GM21526 (cell line): ENCODE data around the gene LIN54.
A peak's percentile ranks its signal among the peaks of the same experiment; 100 is the strongest.
"Not testable (repeated sequence)": the region's sequence is repeated elsewhere in the genome, so short reads cannot be mapped to it uniquely, and the experiment has no call there.

ENCODE experiments used
- ATAC-seq: cut with Tn5 transposase; IDR thresholded peaks from one replicate; pipeline ENCODE4 v1.9.1; 2021; ENCODE audit warnings: moderate library complexity; ENCODE audit not compliant: unreplicated experiment, low FRiP score

Gene LIN54

GRCh38 chr4:83010522-83011318 is at the start of gene LIN54:
LIN54 (minus strand) TSS chr4:83010823; CDS start chr4:82984844, 25,979 bp downstream.
- peak; percentile 42 for ATAC-seq

- no peak for ATAC-seq
Observed at GRCh38 chr4:83054928-83055327, 44.3 kb upstream of the LIN54 start.

GRCh38 chr4:83048781-83049180 is 38.2 kb upstream of the LIN54 start:
- not testable (repeated sequence) for ATAC-seq

- no peak for ATAC-seq
Observed at GRCh38 chr4:83046693-83047473, 36.3 kb upstream of the LIN54 start.

- ATAC-seq = no peak
Observed at GRCh38 chr4:83043801-83044407, 33.3 kb upstream of the LIN54 start.

- ATAC-seq = not testable (repeated sequence)
Observed at GRCh38 chr4:83043157-83043556, 32.5 kb upstream of the LIN54 start.

- ATAC-seq = no peak
Observed at GRCh38 chr4:83040269-83040668, 29.6 kb upstream of the LIN54 start.

- no peak for ATAC-seq
Observed at GRCh38 chr4:83036991-83037665, 26.5 kb upstream of the LIN54 start.

- ATAC-seq = peak; percentile 96
Observed at GRCh38 chr4:83034630-83035494, 24.2 kb upstream of the LIN54 start, which contains the start of gene COPS4. COPS4 (plus strand) TSS chr4:83035183; CDS start chr4:83035225, 42 bp downstream.

GRCh38 chr4:83029688-83030087 is 19.1 kb upstream of the LIN54 start:
- no peak for ATAC-seq

GRCh38 chr4:83028976-83029375 is 18.4 kb upstream of the LIN54 start:
- no peak for ATAC-seq

- no peak for ATAC-seq
Observed at GRCh38 chr4:83025563-83025962, 14.9 kb upstream of the LIN54 start.

GRCh38 chr4:83024233-83024632 is 13.6 kb upstream of the LIN54 start:
- ATAC-seq = no peak

- not testable (repeated sequence) for ATAC-seq
Observed at GRCh38 chr4:83023599-83023998, 13.0 kb upstream of the LIN54 start.

GRCh38 chr4:83022724-83023450 is 12.3 kb upstream of the LIN54 start:
- ATAC-seq = no peak

GRCh38 chr4:83019794-83020494 is 9.3 kb upstream of the LIN54 start:
- no peak for ATAC-seq

- ATAC-seq = no peak
Observed at GRCh38 chr4:83013902-83014301, 3.3 kb upstream of the LIN54 start.

GRCh38 chr4:83013420-83013867 is 2.8 kb upstream of the LIN54 start:
- ATAC-seq = no peak
